Mononuclear cell (primary cell): ENCODE measurements around the gene NUFIP2. TPM values are rescaled to one million over a fixed set of nuclear protein-coding genes. Genes with fewer than 3 reads are reported as not detected.
"Not testable (repeated sequence)": the region's sequence is repeated elsewhere in the genome, so short reads cannot be mapped to it uniquely, and the experiment has no call there.

ENCODE experiments used
- H3K27me3 ChIP-seq: 2 replicates; pipeline ENCODE4 v1.6.0; 2011; ENCODE audit warnings: low read length, control low read depth; ENCODE audit not compliant: insufficient read depth
- H3K4me1 ChIP-seq: 2 replicates; pipeline ENCODE4 v1.5.1; 2011; ENCODE audit warnings: mild to moderate bottlenecking, low read length, control low read depth; ENCODE audit not compliant: insufficient read depth
- H3K4me3 ChIP-seq: 2 replicates; pipeline ENCODE4 v1.5.1; 2011; ENCODE audit warnings: mild to moderate bottlenecking, low read length, moderate library complexity
- H3K9me3 ChIP-seq: 2 replicates; pipeline ENCODE4 v1.5.1; 2011; ENCODE audit warnings: low read depth, mild to moderate bottlenecking, control low read depth, low read length
- total RNA-seq: library from RNA; depleted of rRNA; stranded (reverse); fragments of >200 nt; gene quantifications from one replicate; pipeline ENCODE4 v1.2.3, GENCODE V29; 2012

Gene NUFIP2, protein sequence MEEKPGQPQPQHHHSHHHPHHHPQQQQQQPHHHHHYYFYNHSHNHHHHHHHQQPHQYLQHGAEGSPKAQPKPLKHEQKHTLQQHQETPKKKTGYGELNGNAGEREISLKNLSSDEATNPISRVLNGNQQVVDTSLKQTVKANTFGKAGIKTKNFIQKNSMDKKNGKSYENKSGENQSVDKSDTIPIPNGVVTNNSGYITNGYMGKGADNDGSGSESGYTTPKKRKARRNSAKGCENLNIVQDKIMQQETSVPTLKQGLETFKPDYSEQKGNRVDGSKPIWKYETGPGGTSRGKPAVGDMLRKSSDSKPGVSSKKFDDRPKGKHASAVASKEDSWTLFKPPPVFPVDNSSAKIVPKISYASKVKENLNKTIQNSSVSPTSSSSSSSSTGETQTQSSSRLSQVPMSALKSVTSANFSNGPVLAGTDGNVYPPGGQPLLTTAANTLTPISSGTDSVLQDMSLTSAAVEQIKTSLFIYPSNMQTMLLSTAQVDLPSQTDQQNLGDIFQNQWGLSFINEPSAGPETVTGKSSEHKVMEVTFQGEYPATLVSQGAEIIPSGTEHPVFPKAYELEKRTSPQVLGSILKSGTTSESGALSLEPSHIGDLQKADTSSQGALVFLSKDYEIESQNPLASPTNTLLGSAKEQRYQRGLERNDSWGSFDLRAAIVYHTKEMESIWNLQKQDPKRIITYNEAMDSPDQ
- 99.6 TPM for total RNA-seq

- Histone ChIP-seq H3K4me1 (peaks cover 35% of the 10 kb centered on the region), H3K9me3 (no peaks in the 10 kb centered on the region), H3K27me3 (no peaks in the 10 kb centered on the region), H3K4me3 (peak within 1 kb of the TSS; percentile 96)
These were observed at the start of gene NUFIP2 for GRCh38 chr17:29293890-29294579. TSS of gene NUFIP2 (minus strand) at chr17:29294148. CDS start at chr17:29294059, 89 bp downstream.

DNA sequence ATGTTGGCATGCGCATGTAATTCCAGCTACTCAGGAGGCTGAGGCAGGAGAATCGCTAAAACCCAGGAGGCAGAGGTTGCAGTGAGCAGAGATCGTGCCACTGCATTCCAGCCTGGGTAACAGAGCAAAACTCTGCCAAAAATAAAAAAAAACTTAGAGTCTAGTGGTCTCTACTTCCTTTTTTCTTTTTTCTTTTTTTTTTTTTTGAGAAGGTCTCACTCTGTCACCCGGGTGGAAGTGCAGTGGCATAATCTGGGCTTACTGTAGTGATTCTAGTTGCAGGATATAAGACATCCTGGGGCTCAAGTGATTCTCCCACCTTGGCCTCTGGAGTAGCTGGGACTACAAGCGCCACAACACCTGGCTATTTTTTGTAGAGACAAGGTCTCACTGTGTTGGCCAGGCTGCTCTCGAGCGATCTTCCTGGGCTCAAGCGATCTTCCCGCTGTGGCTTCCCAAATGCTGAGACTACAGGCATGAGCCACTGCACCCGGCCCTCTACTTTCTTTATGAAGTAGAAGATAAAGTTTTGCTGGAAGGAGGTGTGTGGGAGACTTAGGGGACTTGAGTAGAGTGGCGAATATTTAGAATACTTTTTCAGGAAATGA, 48.3 kb upstream of the NUFIP2 start:
- no peaks in the 10 kb centered on the region for H3K9me3 ChIP-seq
- H3K4me1 ChIP-seq: peaks cover 12% of the 10 kb centered on the region
- no peaks in the 10 kb centered on the region for H3K27me3 ChIP-seq
- no peak overlapping the region for H3K4me3 ChIP-seq

GRCh38 chr17:29341726-29342125, 47.8 kb upstream of the NUFIP2 start:
- Histone ChIP-seq H3K4me3 (no peak overlapping the region), H3K4me1 (peaks cover 12% of the 10 kb centered on the region), H3K27me3 (no peaks in the 10 kb centered on the region), H3K9me3 (no peaks in the 10 kb centered on the region)

- not testable (repeated sequence) for H3K4me3 ChIP-seq, H3K9me3 ChIP-seq, H3K27me3 ChIP-seq
- H3K4me1 ChIP-seq: peaks cover 12% of the 10 kb centered on the region
These were observed 45.1 kb upstream of the NUFIP2 start for GRCh38 chr17:29339016-29339415.

GRCh38 chr17:29331708-29332085, 37.7 kb upstream of the NUFIP2 start:
- H3K4me3 ChIP-seq: no peak overlapping the region
- no peaks in the 10 kb centered on the region for H3K27me3 ChIP-seq

DNA sequence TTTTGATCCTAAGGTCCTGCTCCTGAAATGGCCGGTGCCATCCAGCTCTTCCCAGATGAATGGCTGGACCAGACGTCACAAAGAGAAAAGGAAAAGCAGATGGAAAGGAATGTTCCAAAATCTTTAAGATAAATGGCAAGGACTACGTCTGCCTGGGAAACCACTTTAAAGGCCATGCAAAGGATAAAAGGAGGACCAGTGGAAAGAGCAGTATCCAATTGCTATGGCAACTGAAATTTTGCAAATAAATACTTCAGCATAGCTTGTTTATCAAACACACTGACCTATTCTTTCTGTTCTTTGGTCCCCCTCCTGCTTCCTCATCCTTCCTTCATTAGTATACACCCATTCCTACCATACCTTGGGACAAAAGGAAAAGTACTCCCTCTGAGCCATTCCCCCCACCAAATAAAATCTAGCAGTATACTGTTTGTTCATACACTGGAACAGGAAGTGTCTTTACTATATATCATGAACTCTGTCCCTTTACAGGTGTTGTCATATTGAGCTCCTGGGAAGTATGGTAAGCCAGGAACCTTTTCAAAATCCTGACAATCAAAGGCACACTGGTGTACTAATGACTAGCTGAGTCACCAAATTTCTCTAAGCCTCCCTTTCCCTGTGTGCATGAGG, 37.2 kb upstream of the NUFIP2 start:
- no peaks in the 10 kb centered on the region for H3K4me1 ChIP-seq
- H3K27me3 ChIP-seq: no peaks in the 10 kb centered on the region
- H3K9me3 ChIP-seq: no peaks in the 10 kb centered on the region
- H3K4me3 ChIP-seq: no peak overlapping the region

More at GRCh38 chr17:29331708-29332085, 37.7 kb upstream of the NUFIP2 start:
- Histone ChIP-seq H3K9me3 (no peaks in the 10 kb centered on the region), H3K4me1 (no peaks in the 10 kb centered on the region)

- H3K9me3 ChIP-seq: no peaks in the 10 kb centered on the region
- no peaks in the 10 kb centered on the region for H3K4me1 ChIP-seq
These were observed 33.5 kb upstream of the NUFIP2 start for GRCh38 chr17:29327412-29327811.

GRCh38 chr17:29326023-29326813, 32.3 kb upstream of the NUFIP2 start:
- Histone ChIP-seq H3K9me3 (no peaks in the 10 kb centered on the region), H3K4me1 (no peaks in the 10 kb centered on the region), H3K27me3 (no peaks in the 10 kb centered on the region), H3K4me3 (no peak overlapping the region)

More at GRCh38 chr17:29327412-29327811, 33.5 kb upstream of the NUFIP2 start:
- H3K4me3 ChIP-seq: no peak overlapping the region
- no peaks in the 10 kb centered on the region for H3K27me3 ChIP-seq

GRCh38 chr17:29322363-29322762, 28.4 kb upstream of the NUFIP2 start:
- H3K4me3 ChIP-seq: no peak overlapping the region
- H3K27me3 ChIP-seq: no peaks in the 10 kb centered on the region
- H3K9me3 ChIP-seq: no peaks in the 10 kb centered on the region
- H3K4me1 ChIP-seq: no peaks in the 10 kb centered on the region

DNA sequence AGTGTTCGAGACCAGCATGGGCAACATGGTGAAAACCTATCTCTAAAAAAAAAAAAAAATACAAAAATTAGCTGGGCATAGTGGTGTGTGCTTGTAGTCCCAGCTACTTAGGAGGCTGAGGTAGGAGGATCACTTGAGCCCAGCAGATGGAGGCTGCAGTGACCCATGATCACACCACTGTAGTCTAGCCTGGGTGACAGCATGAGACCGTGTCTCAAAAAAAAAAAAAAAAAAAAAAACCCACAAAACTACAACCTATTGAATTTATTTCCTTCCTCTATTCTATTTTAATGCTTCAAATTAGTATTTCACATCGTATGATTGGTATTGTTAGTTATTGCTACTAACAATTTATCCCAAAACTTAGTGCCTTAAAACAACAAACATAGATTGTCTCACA, 9.4 kb upstream of the NUFIP2 start:
- H3K4me1 ChIP-seq: no peaks in the 10 kb centered on the region
- H3K27me3 ChIP-seq: no peaks in the 10 kb centered on the region
- no peak overlapping the region for H3K4me3 ChIP-seq
- no peaks in the 10 kb centered on the region for H3K9me3 ChIP-seq

DNA sequence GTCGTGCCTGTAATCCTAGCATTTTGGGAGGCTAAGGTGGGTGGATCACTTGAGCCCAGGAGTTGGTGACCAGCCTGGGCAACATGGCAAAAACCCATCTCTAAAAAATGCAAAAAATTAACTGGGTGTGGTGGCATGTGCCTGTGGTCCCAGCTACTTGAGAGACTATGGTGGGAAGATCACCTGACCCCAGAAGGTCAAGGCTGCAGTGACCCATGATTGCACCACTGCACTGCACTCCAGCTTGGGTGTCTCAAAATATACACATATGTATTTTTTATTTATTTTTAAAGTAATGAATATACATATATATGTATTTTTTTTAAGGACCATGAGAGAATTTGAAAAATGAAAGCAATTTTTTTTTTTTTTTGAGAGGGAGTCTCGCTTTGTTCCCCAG, 5.1 kb upstream of the NUFIP2 start:
- no peak overlapping the region for H3K4me3 ChIP-seq
- H3K27me3 ChIP-seq: no peaks in the 10 kb centered on the region
- peaks cover 5% of the 10 kb centered on the region for H3K4me1 ChIP-seq
- H3K9me3 ChIP-seq: no peaks in the 10 kb centered on the region

- no peaks in the 10 kb centered on the region for H3K9me3 ChIP-seq
- H3K4me3 ChIP-seq: no peak overlapping the region
- peaks cover 22% of the 10 kb centered on the region for H3K4me1 ChIP-seq
- no peaks in the 10 kb centered on the region for H3K27me3 ChIP-seq
These were observed 1.5 kb upstream of the NUFIP2 start for GRCh38 chr17:29295420-29295819.

GRCh38 chr17:29294580-29294900, 592 bp upstream of the NUFIP2 start:
- peak overlapping the region; percentile 96 for H3K4me3 ChIP-seq
- no peaks in the 10 kb centered on the region for H3K9me3 ChIP-seq
- no peaks in the 10 kb centered on the region for H3K27me3 ChIP-seq
- H3K4me1 ChIP-seq: peaks cover 30% of the 10 kb centered on the region
